H1 (cell line): ENCODE results near the gene TMEM51. TPM values are rescaled to one million over a fixed set of nuclear protein-coding genes. Genes with fewer than 3 reads are reported as not detected.

Experiments
- CTCF ChIA-PET: fragments of 300-600 bp; sonication (Branson Sonifier 250); formaldehyde crosslinking; loops from one replicate; lab custom pipeline; 2021; ENCODE audit not compliant: partially characterized antibody; lab: Charles Lee
- POLR2A ChIA-PET: fragments of 300-600 bp; sonication (Branson Sonifier 250); formaldehyde crosslinking; loops from one replicate; lab custom pipeline; 2021; ENCODE audit warnings: inconsistent platforms; ENCODE audit not compliant: partially characterized antibody; lab: Charles Lee
- DNase-seq, 2 experiments: peaks; one replicate each; pipeline versions ENCODE4 v3.0.0 to v3.0.0-alpha.2; 2010 to 2022; ENCODE audit warnings: low spot score in 2 of 2, low read depth in 1 of 2, mixed read lengths in 1 of 2
- FAIRE-seq: peaks from 2 replicates; lab custom pipeline; 2011; peaks lifted over from hg19 to GRCh38; lab: Jason Lieb, UNC
- H2AFZ ChIP-seq: 2 replicates; pipeline ENCODE4 v1.8.1; 2012; ENCODE audit warnings: low read length, inconsistent platforms
- H2AK5ac ChIP-seq: 2 replicates; pipeline ENCODE4 v1.6.1; 2013; ENCODE audit warnings: low read depth, low read length
- H2BK120ac ChIP-seq: replicated peaks from 2 replicates; pipeline ENCODE3; 2013; ENCODE audit warnings: low read depth, low read length, inconsistent platforms
- H2BK12ac ChIP-seq: 2 replicates; pipeline ENCODE4 v1.6.1; 2013; ENCODE audit warnings: low read depth, low read length
- H2BK15ac ChIP-seq: 2 replicates; pipeline ENCODE4 v1.6.1; 2013; ENCODE audit warnings: low read length
- H2BK20ac ChIP-seq: 2 replicates; pipeline ENCODE4 v1.6.1; 2013; ENCODE audit warnings: low read length
- H2BK5ac ChIP-seq: 2 replicates; pipeline ENCODE4 v1.6.1; 2013; ENCODE audit warnings: low read depth, low read length
- H3K14ac ChIP-seq: 2 replicates; pipeline ENCODE4 v1.6.1; 2013; ENCODE audit warnings: inconsistent platforms; ENCODE audit not compliant: insufficient read length
- H3K18ac ChIP-seq: 2 replicates; pipeline ENCODE4 v1.6.1; 2013; ENCODE audit warnings: low read length; ENCODE audit errors: extremely low read depth
- H3K23ac ChIP-seq: 2 replicates; pipeline ENCODE4 v1.6.1; 2013; ENCODE audit warnings: inconsistent platforms; ENCODE audit not compliant: insufficient read length
- H3K23me2 ChIP-seq: 2 replicates; pipeline ENCODE4 v1.6.1; 2013; ENCODE audit warnings: low read depth, low read length
- H3K27ac ChIP-seq: 2 replicates; pipeline ENCODE4 v1.6.1; 2011; ENCODE audit warnings: low read depth, low read length, inconsistent platforms
- H3K27me3 ChIP-seq, 4 experiments: replicated peaks in 1 of 4; 1 replicate in 1 of 4; 2 replicates in 3 of 4; pipeline versions ENCODE4 v1.6.1 to v1.8.1; 2011 to 2013; ENCODE audit warnings: low read length in 3 of 4, mild to moderate bottlenecking in 3 of 4, inconsistent platforms in 2 of 4, mixed read lengths in 2 of 4, moderate library complexity in 1 of 4; ENCODE audit not compliant: control insufficient read depth in 3 of 4, insufficient read depth in 3 of 4; ENCODE audit errors: extremely low read depth in 1 of 4
- H3K36me3 ChIP-seq, 4 experiments: 2 replicates each; pipeline versions ENCODE4 v1.6.1 to v1.8.1; 2011 to 2013; ENCODE audit warnings: mild to moderate bottlenecking in 4 of 4, low read length in 3 of 4, moderate library complexity in 2 of 4, control low read depth in 1 of 4, inconsistent platforms in 1 of 4; ENCODE audit not compliant: insufficient read depth in 4 of 4, control insufficient read depth in 2 of 4
- H3K4ac ChIP-seq: replicated peaks from 2 replicates; pipeline ENCODE3; 2013; ENCODE audit warnings: low read length, low read depth, mixed read lengths, inconsistent platforms; ENCODE audit not compliant: insufficient read length
- H3K4me1 ChIP-seq, 4 experiments: replicated peaks in 1 of 4; 1 replicate in 1 of 4; 2 replicates in 3 of 4; pipeline versions ENCODE4 v1.6.1 to v1.8.1; 2011 to 2013; ENCODE audit warnings: low read length in 3 of 4, inconsistent platforms in 2 of 4, mixed read lengths in 1 of 4; ENCODE audit not compliant: insufficient read depth in 4 of 4, control insufficient read depth in 3 of 4
- H3K4me2 ChIP-seq, 2 experiments: 2 replicates each; pipeline versions ENCODE4 v1.6.1 to v1.8.1; 2011 to 2013; ENCODE audit warnings: low read depth in 2 of 2, low read length in 2 of 2, control low read depth in 1 of 2, inconsistent platforms in 1 of 2, mild to moderate bottlenecking in 1 of 2; ENCODE audit not compliant: insufficient read depth in 1 of 2
- H3K4me3 ChIP-seq, 4 experiments: fragments of 200-600, 300-600 bp in 1 of 4; sonication (generic), shearing (Covaris generic), sonication (Bioruptor Twin) in 1 of 4; 2 replicates each; pipeline versions ENCODE4 v1.5.1 to v1.8.1; 2011 to 2016; ENCODE audit warnings: low read length in 4 of 4, low read depth in 3 of 4, control low read depth in 2 of 4, inconsistent platforms in 2 of 4, mild to moderate bottlenecking in 2 of 4, mixed read lengths in 1 of 4, moderate library complexity in 1 of 4; ENCODE audit not compliant: insufficient read depth in 2 of 4; ENCODE audit errors: extremely low read depth in 1 of 4
- H3K56ac ChIP-seq: replicated peaks from 2 replicates; pipeline ENCODE3; 2013; ENCODE audit warnings: low read depth, mild to moderate bottlenecking, mixed read lengths, low read length, inconsistent platforms; ENCODE audit not compliant: insufficient read length
- H3K79me1 ChIP-seq: 2 replicates; pipeline ENCODE4 v1.6.1; 2013; ENCODE audit warnings: low read depth, low read length, control low read depth
- H3K79me2 ChIP-seq, 2 experiments: 2 replicates each; pipeline versions ENCODE4 v1.6.1 to v1.8.1; 2012 to 2013; ENCODE audit warnings: low read length in 2 of 2, mild to moderate bottlenecking in 2 of 2, inconsistent platforms in 1 of 2; ENCODE audit not compliant: insufficient read depth in 2 of 2, control insufficient read depth in 1 of 2
- H3K9ac ChIP-seq, 4 experiments: replicated peaks in 1 of 4; 1 replicate in 1 of 4; 2 replicates in 3 of 4; pipeline versions ENCODE4 v1.6.1 to v1.8.1; 2011 to 2013; ENCODE audit warnings: low read depth in 3 of 4, low read length in 3 of 4, control low read depth in 2 of 4, mild to moderate bottlenecking in 2 of 4, moderate library complexity in 2 of 4, inconsistent platforms in 1 of 4; ENCODE audit errors: extremely low read depth in 1 of 4
- H3K9me3 ChIP-seq, 2 experiments: 2 replicates each; pipeline versions ENCODE4 v1.6.1 to v1.8.1; 2012 to 2013; ENCODE audit warnings: mild to moderate bottlenecking in 2 of 2, moderate library complexity in 2 of 2, control low read depth in 1 of 2, inconsistent platforms in 1 of 2, low read depth in 1 of 2, low read length in 1 of 2, mixed read lengths in 1 of 2; ENCODE audit not compliant: insufficient read depth in 2 of 2
- H4K20me1 ChIP-seq, 2 experiments: replicated peaks in 1 of 2; 2 replicates each; pipeline versions ENCODE3 to v1.8.1; 2011 to 2013; ENCODE audit warnings: inconsistent platforms in 2 of 2, low read length in 2 of 2, mild to moderate bottlenecking in 1 of 2; ENCODE audit not compliant: insufficient read depth in 2 of 2, control insufficient read depth in 1 of 2
- H4K5ac ChIP-seq: 2 replicates; pipeline ENCODE4 v1.6.1; 2013; ENCODE audit warnings: low read length, low read depth, mixed read lengths, inconsistent platforms; ENCODE audit not compliant: insufficient read length
- H4K8ac ChIP-seq: 2 replicates; pipeline ENCODE4 v1.8.0; 2013; ENCODE audit warnings: mild to moderate bottlenecking, moderate library complexity, low read length, inconsistent platforms; ENCODE audit not compliant: insufficient read depth; ENCODE audit errors: extremely low read depth
- H4K91ac ChIP-seq: replicated peaks from 2 replicates; pipeline ENCODE3; 2013; ENCODE audit warnings: low read length, mixed read lengths, inconsistent platforms; ENCODE audit not compliant: insufficient read length
- PHF8 ChIP-seq: fragments of 200-600 bp; sonication (generic); conservative IDR thresholded peaks from 2 replicates; pipeline ENCODE4 v1.7.1; 2012; ENCODE audit warnings: low read depth, mild to moderate bottlenecking, inconsistent platforms, low read length, moderate library complexity
- RBBP5 ChIP-seq: IDR thresholded peaks from 2 replicates; pipeline ENCODE4 v1.7.1; 2012; ENCODE audit warnings: low read depth, mild to moderate bottlenecking, inconsistent platforms, low read length, moderate library complexity, borderline replicate concordance
- WGBS, 2 experiments: shearing (Covaris generic) in 1 of 2; methylation state at CpG; one replicate each; pipeline versions ENCODE4 v1.1.6 to v1.1.7; 2013 to 2015; ENCODE audit warnings: low lambda C conversion rate in 2 of 2, mixed read lengths in 2 of 2, inconsistent platforms in 1 of 2, low coverage in 1 of 2, missing lambda C conversion rate in 1 of 2; ENCODE audit not compliant: insufficient replicate concordance in 2 of 2, insufficient coverage in 1 of 2, insufficient read length in 1 of 2; ENCODE audit errors: extremely low coverage in 1 of 2, missing lambda C conversion rate in 1 of 2; 5-methylcytosine and 5-hydroxymethylcytosine counted together
- polyA plus RNA-seq, 7 experiments: library from polyadenylated mRNA; depleted of rRNA in 3 of 7; stranded (reverse) in 5 of 7; unstranded in 2 of 7; fragments of >200 nt in 5 of 7; fragments of 200-250 nt in 2 of 7; gene quantifications; 1 replicate in 5 of 7; 2 replicates in 1 of 7; 4 replicates in 1 of 7; pipeline versions ENCODE4 v1.2.1 to v1.2.3, GENCODE V29; 2011 to 2013; ENCODE audit warnings: missing spikeins in 2 of 7, mixed read lengths in 2 of 7
- total RNA-seq: library from RNA; stranded (reverse); fragmentation: NEBNext Ultra II Directional; extraction: Animal tissue kit (Norgen Biotek cat#: 25700); gene quantifications from 2 replicates; pipeline ENCODE4 v1.2.1, GENCODE V29; 2021

TMEM51 gene
- total and polyA plus RNA-seq, 2 of the 8 experiments (the other 6 are each of a cell fraction or from before 2014, with no cell fraction given): 9.9 to 10.7 TPM

GRCh38 chr1:15248216-15248615 lies 94.7 kb downstream of the TMEM51 start:
- POLR2A ChIA-PET: interaction anchor here (0.6 to 1.2 kb wide), 3 partner anchors 10 to 137 kb away, joined by 3 to 4 read pairs (median 3); no protein-coding TSS in a partner anchor

More at GRCh38 chr1:15248216-15248615, 94.7 kb downstream of the TMEM51 start:
- Histone ChIP-seq H4K5ac (no peak overlapping the region), H2BK120ac (no peak overlapping the region), H2BK12ac (no peak overlapping the region), H2AK5ac (no peak overlapping the region), H3K23me2 (peaks cover 3% of the 10 kb centered on the region; the same call in 1 of the 2 replicates), H3K4me3 (peak overlapping the region in 1 of 4 experiments; percentile 83; a peak in 1 of 8 replicates), H3K79me1 (no peaks in the 10 kb centered on the region), H2BK20ac (no peak overlapping the region), H4K20me1 (no peaks in the 10 kb centered on the region), H3K14ac (no peak overlapping the region), H3K27ac (no peak overlapping the region), H3K9me3 (no peaks in the 10 kb centered on the region), H3K56ac (no peak overlapping the region), H3K4me1 (peaks cover 0 to 10% (median 2%) of the 10 kb centered on the region in 4 experiments; a peak in 5 of 7 replicates), H3K4ac (peak overlapping the region; percentile 57), H3K23ac (no peak overlapping the region), H4K8ac (no peak overlapping the region; the same call in 1 of the 2 replicates), H3K79me2 (no peaks in the 10 kb centered on the region), H3K18ac (no peak overlapping the region), H2BK5ac (no peak overlapping the region), H3K9ac (no peak overlapping the region), H2AFZ (no peak overlapping the region), H3K36me3 (no peaks in the 10 kb centered on the region), H2BK15ac (no peak overlapping the region), H3K27me3 (no peaks in the 10 kb centered on the region), H4K91ac (no peak overlapping the region), H3K4me2 (peak overlapping the region; percentile 61 to 93; a peak in 2 of 4 replicates)
- FAIRE-seq (no peak), DNase-seq (no peak)
- 85% methylated on average over 4 of the region's 4 CpGs; no CpG with 5 or more reads in 1 of the 2 experiments for WGBS, 2 experiments
- TF ChIP-seq RBBP5 (no peak), PHF8 (no peak)
- CTCF ChIA-PET: interaction anchor here (0.6 to 3.8 kb wide), 13 partner anchors 12 to 813 kb away, joined by 3 to 16 read pairs (median 4); no protein-coding TSS in a partner anchor
